HEK293 (cell line): ENCODE results near the gene CLDN6.

Experiments used
- HIC1 ChIP-seq: fragments of 450-650 bp; formaldehyde crosslinking; IDR thresholded peaks from 2 replicates; pipeline ENCODE4 v1.5.1; 2016; ENCODE audit warnings: missing biosample characterization, missing genetic modification characterization
- HOXD13 ChIP-seq: sonication (generic); formaldehyde crosslinking; IDR thresholded peaks from 2 replicates; pipeline ENCODE4 v1.8.0; 2022; ENCODE audit warnings: missing genetic modification reagents, borderline replicate concordance
- MZF1 ChIP-seq: fragments of 450-650 bp; formaldehyde crosslinking; IDR thresholded peaks from 2 replicates; pipeline ENCODE4 v1.5.1; 2017; ENCODE audit warnings: missing biosample characterization, missing genetic modification characterization, borderline replicate concordance
- OSR2 ChIP-seq: fragments of 450-650 bp; formaldehyde crosslinking; IDR thresholded peaks from 2 replicates; pipeline ENCODE4 v1.5.1; 2016; ENCODE audit warnings: missing biosample characterization, missing genetic modification characterization
- REPIN1 ChIP-seq: fragments of 450-650 bp; formaldehyde crosslinking; IDR thresholded peaks from 2 replicates; pipeline ENCODE4 v1.5.1; 2017; ENCODE audit warnings: missing biosample characterization, missing genetic modification characterization, low read depth
- SCRT2 ChIP-seq: fragments of 450-650 bp; formaldehyde crosslinking; IDR thresholded peaks from 2 replicates; pipeline ENCODE4 v1.5.1; 2016; ENCODE audit warnings: missing biosample characterization, missing genetic modification characterization
- ZFHX2 ChIP-seq: fragments of 450-650 bp; formaldehyde crosslinking; conservative IDR thresholded peaks from 2 replicates; pipeline ENCODE4 v1.5.1; 2016; ENCODE audit warnings: missing biosample characterization, missing genetic modification characterization
- ZNF114 ChIP-seq: fragments of 450-650 bp; formaldehyde crosslinking; IDR thresholded peaks from 2 replicates; pipeline ENCODE4 v1.5.0; 2017; ENCODE audit warnings: missing biosample characterization, missing genetic modification characterization
- ZNF121 ChIP-seq: fragments of 450-650 bp; formaldehyde crosslinking; IDR thresholded peaks from 2 replicates; pipeline ENCODE4 v1.5.1; 2016; ENCODE audit warnings: missing biosample characterization, missing genetic modification characterization
- ZNF157 ChIP-seq: fragments of 450-650 bp; formaldehyde crosslinking; IDR thresholded peaks from 2 replicates; pipeline ENCODE4 v1.5.1; 2016; ENCODE audit warnings: missing biosample characterization, missing genetic modification characterization
- ZNF174 ChIP-seq: fragments of 450-650 bp; formaldehyde crosslinking; IDR thresholded peaks from 2 replicates; pipeline ENCODE4 v1.5.0; 2017; ENCODE audit warnings: missing biosample characterization, mild to moderate bottlenecking, missing genetic modification characterization
- ZNF19 ChIP-seq: fragments of 450-650 bp; formaldehyde crosslinking; IDR thresholded peaks from 2 replicates; pipeline ENCODE4; 2016; ENCODE audit warnings: missing biosample characterization, missing genetic modification characterization, low read depth
- ZNF292 ChIP-seq: fragments of 450-650 bp; formaldehyde crosslinking; IDR thresholded peaks from 2 replicates; pipeline ENCODE4 v1.5.1; 2016; ENCODE audit warnings: low read depth, missing biosample characterization, missing genetic modification characterization, borderline replicate concordance
- ZNF354C ChIP-seq: fragments of 450-650 bp; formaldehyde crosslinking; IDR thresholded peaks from 2 replicates; pipeline ENCODE4 v1.5.1; 2016; ENCODE audit warnings: missing biosample characterization, missing genetic modification characterization, low read depth, borderline replicate concordance
- ZNF416 ChIP-seq: fragments of 450-650 bp; formaldehyde crosslinking; IDR thresholded peaks from 2 replicates; pipeline ENCODE4 v1.5.1; 2016; ENCODE audit warnings: missing biosample characterization, missing genetic modification characterization
- ZNF510 ChIP-seq: fragments of 450-650 bp; formaldehyde crosslinking; IDR thresholded peaks from 2 replicates; pipeline ENCODE4 v1.5.1; 2018; ENCODE audit warnings: mild to moderate bottlenecking, missing genetic modification characterization, missing biosample characterization; ENCODE audit not compliant: insufficient replicate concordance
- ZNF549 ChIP-seq: fragments of 450-650 bp; IDR thresholded peaks from 2 replicates; pipeline ENCODE4 v1.5.1; 2018; ENCODE audit warnings: missing biosample characterization, missing genetic modification characterization, mild to moderate bottlenecking, inconsistent platforms, moderate library complexity
- ZNF558 ChIP-seq: fragments of 450-650 bp; formaldehyde crosslinking; IDR thresholded peaks from 2 replicates; pipeline ENCODE4 v1.5.1; 2016; ENCODE audit warnings: missing biosample characterization, missing genetic modification characterization
- ZNF596 ChIP-seq: fragments of 450-650 bp; IDR thresholded peaks from 2 replicates; pipeline ENCODE4 v1.5.0; 2018; ENCODE audit warnings: missing biosample characterization, mild to moderate bottlenecking, missing genetic modification characterization, moderate library complexity
- ZNF624 ChIP-seq: fragments of 450-650 bp; formaldehyde crosslinking; IDR thresholded peaks from 2 replicates; pipeline ENCODE4 v1.5.1; 2017; ENCODE audit warnings: missing biosample characterization, missing genetic modification characterization
- ZNF629 ChIP-seq: fragments of 450-650 bp; formaldehyde crosslinking; IDR thresholded peaks from 2 replicates; pipeline ENCODE4 v1.5.1; 2017; ENCODE audit warnings: missing biosample characterization, missing genetic modification characterization
- ZNF677 ChIP-seq: fragments of 450-650 bp; IDR thresholded peaks from 2 replicates; pipeline ENCODE4 v1.5.0; 2018; ENCODE audit warnings: missing biosample characterization, mild to moderate bottlenecking, missing genetic modification characterization, moderate library complexity
- ZNF747 ChIP-seq: fragments of 450-650 bp; formaldehyde crosslinking; IDR thresholded peaks from 2 replicates; pipeline ENCODE4 v1.5.1; 2016; ENCODE audit warnings: missing biosample characterization, missing genetic modification characterization
- ZNF76 ChIP-seq: fragments of 450-650 bp; formaldehyde crosslinking; IDR thresholded peaks from 2 replicates; pipeline ENCODE4; 2016; ENCODE audit warnings: low read depth, missing biosample characterization, missing genetic modification characterization, borderline replicate concordance
- ZNF768 ChIP-seq: fragments of 450-650 bp; formaldehyde crosslinking; IDR thresholded peaks from 2 replicates; pipeline ENCODE4 v1.5.1; 2018; ENCODE audit warnings: missing biosample characterization, mild to moderate bottlenecking, missing genetic modification characterization
- ZNF837 ChIP-seq: fragments of 450-650 bp; formaldehyde crosslinking; IDR thresholded peaks from 2 replicates; pipeline ENCODE4 v1.5.1; 2016; ENCODE audit warnings: missing biosample characterization, missing genetic modification characterization
- ZNF843 ChIP-seq: fragments of 450-650 bp; formaldehyde crosslinking; IDR thresholded peaks from 2 replicates; pipeline ENCODE4 v1.5.1; 2016; ENCODE audit warnings: missing biosample characterization, missing genetic modification characterization
- ZSCAN18 ChIP-seq: fragments of 450-650 bp; formaldehyde crosslinking; IDR thresholded peaks from 2 replicates; pipeline ENCODE4 v1.5.1; 2016; ENCODE audit warnings: missing biosample characterization, missing genetic modification characterization
- TF ChIP-seq, protein P1 (sequence below): fragments of 450-650 bp; formaldehyde crosslinking; IDR thresholded peaks from 2 replicates; pipeline ENCODE4 v1.5.0; 2017; ENCODE audit warnings: missing biosample characterization, missing genetic modification characterization, borderline replicate concordance
- TF ChIP-seq, protein P2 (sequence below): fragments of 450-650 bp; formaldehyde crosslinking; IDR thresholded peaks from 2 replicates; pipeline ENCODE4 v1.5.1; 2016; ENCODE audit warnings: missing biosample characterization, missing genetic modification characterization
- TF ChIP-seq, protein P3 (sequence below): fragments of 450-650 bp; formaldehyde crosslinking; IDR thresholded peaks from 2 replicates; pipeline ENCODE4 v1.5.1; 2016; ENCODE audit warnings: missing biosample characterization, missing genetic modification characterization

CLDN6 gene

DNA sequence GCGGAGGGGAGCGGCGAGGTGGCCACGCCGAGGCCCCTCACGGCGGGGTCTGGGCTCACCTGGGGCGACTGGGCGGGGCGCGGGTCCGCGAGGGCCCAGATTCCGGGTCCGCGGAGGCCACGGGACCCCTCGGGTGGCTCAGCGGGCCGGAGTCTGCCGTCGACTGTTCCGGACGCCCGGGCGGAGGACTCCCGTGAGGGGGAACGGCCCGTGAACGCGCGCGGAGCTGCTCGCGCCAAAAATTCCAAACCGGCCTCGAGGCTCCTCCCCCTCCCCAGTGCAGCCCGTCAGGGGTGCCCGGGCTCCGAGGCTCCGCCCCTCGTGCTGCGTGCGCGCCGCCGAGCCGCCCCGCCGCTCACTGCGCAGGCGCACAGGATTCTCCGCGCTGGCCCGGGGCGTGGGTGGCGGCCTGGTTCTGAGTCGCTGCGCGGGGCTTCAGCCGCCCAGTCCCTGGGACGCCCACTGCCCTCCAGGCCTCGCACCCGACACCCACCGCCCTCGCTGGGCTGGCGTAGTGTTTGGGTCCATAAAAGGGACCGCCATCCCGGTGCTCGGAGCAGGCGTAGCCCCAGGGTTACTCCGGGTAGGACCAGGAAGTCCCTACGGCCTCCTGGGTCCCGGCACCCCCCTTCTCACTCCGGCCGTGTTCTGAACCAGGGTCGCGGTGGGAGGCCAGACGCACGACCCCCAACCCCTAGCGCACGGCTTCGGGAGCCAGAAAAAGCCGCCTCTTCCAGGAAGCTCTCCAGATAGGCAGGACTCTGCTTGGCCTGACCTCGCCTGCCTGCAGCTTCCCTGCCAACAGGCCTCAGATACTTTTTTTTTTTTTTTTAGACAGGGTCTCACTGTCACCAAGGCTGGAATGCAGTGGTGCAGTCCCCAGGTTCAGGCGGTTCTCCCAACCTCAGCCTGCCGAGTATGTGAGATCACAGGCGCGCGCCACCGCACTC, 37.5 kb downstream of the CLDN6 start, which contains the start of gene PKMYT1 (continued):
- TF ChIP-seq, protein P1, sequence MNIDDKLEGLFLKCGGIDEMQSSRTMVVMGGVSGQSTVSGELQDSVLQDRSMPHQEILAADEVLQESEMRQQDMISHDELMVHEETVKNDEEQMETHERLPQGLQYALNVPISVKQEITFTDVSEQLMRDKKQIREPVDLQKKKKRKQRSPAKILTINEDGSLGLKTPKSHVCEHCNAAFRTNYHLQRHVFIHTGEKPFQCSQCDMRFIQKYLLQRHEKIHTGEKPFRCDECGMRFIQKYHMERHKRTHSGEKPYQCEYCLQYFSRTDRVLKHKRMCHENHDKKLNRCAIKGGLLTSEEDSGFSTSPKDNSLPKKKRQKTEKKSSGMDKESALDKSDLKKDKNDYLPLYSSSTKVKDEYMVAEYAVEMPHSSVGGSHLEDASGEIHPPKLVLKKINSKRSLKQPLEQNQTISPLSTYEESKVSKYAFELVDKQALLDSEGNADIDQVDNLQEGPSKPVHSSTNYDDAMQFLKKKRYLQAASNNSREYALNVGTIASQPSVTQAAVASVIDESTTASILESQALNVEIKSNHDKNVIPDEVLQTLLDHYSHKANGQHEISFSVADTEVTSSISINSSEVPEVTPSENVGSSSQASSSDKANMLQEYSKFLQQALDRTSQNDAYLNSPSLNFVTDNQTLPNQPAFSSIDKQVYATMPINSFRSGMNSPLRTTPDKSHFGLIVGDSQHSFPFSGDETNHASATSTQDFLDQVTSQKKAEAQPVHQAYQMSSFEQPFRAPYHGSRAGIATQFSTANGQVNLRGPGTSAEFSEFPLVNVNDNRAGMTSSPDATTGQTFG (tag by site-specific recombination) = no peak
- TF ChIP-seq ZNF596 (tag by site-specific recombination) (no peak), ZNF121 (tag by site-specific recombination) (no peak), ZNF76 (tag by site-specific recombination) (peak; percentile 78), ZNF19 (no peak), ZFHX2 (tag by site-specific recombination) (peak; percentile 98), SCRT2 (no peak), ZNF843 (tag by site-specific recombination) (no peak), ZNF677 (tag by site-specific recombination) (peak; percentile 52; the same call in 1 of the 2 replicates), ZNF354C (tag by site-specific recombination) (no peak), ZSCAN18 (tag by site-specific recombination) (no peak), ZNF549 (no peak), ZNF174 (tag by site-specific recombination) (no peak), ZNF747 (tag by site-specific recombination) (no peak), ZNF624 (tag by site-specific recombination) (no peak), ZNF768 (no peak), OSR2 (tag by site-specific recombination) (no peak), ZNF416 (tag by site-specific recombination) (no peak), ZNF510 (tag by site-specific recombination) (no peak), ZNF558 (tag by site-specific recombination) (no peak), MZF1 (tag by site-specific recombination) (no peak), HOXD13 (CRISPR knock-in tag) (no peak), ZNF292 (tag by site-specific recombination) (no peak), ZNF157 (tag by site-specific recombination) (no peak), ZNF114 (tag by site-specific recombination) (no peak), REPIN1 (tag by site-specific recombination) (no peak), HIC1 (peak; percentile 8; the same call in 1 of the 2 replicates), ZNF837 (tag by site-specific recombination) (no peak), ZNF629 (tag by site-specific recombination) (peak; percentile 36; the same call in 1 of the 2 replicates)
- TF ChIP-seq, protein P2, sequence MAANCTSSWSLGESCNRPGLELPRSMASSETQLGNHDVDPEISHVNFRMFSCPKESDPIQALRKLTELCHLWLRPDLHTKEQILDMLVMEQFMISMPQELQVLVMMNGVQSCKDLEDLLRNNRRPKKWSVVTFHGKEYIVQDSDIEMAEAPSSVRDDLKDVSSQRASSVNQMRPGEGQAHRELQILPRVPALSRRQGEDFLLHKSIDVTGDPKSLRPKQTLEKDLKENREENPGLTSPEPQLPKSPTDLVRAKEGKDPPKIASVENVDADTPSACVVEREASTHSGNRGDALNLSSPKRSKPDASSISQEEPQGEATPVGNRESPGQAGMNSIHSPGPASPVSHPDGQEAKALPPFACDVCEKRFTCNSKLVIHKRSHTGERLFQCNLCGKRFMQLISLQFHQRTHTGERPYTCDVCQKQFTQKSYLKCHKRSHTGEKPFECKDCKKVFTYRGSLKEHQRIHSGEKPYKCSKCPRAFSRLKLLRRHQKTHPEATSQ = no peak
- TF ChIP-seq, protein P3, sequence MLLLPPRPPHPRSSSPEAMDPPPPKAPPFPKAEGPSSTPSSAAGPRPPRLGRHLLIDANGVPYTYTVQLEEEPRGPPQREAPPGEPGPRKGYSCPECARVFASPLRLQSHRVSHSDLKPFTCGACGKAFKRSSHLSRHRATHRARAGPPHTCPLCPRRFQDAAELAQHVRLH (tag by site-specific recombination) = peak; percentile 40; the same call in 1 of the 2 replicates
